OCI-LY1 (cell line): Measurements from ENCODE around the gene ZMYND10.
A peak's percentile ranks its signal among the peaks of the same experiment; 100 is the strongest.

Source experiments
- H2AFZ ChIP-seq: fragments of 200-600 bp; sonication (generic), shearing (Covaris generic); 2 replicates; pipeline ENCODE4 v1.6.0; 2014; ENCODE audit warnings: antibody characterized with exemption, mild to moderate bottlenecking, low read length
- H3F3A ChIP-seq: fragments of 200-600 bp; sonication (generic), shearing (Covaris generic); 2 replicates; pipeline ENCODE4 v1.6.0; 2014; ENCODE audit warnings: mild to moderate bottlenecking, antibody characterized with exemption, low read length, moderate library complexity; ENCODE audit not compliant: insufficient read depth
- H3K27ac ChIP-seq: fragments of 200-600 bp; sonication (generic); 2 replicates; pipeline ENCODE4 v1.5.1; 2014; ENCODE audit warnings: low read length, mixed run types, mild to moderate bottlenecking, low read depth; ENCODE audit not compliant: poor library complexity, severe bottlenecking
- H3K27me3 ChIP-seq: fragments of 200-600 bp; sonication (generic); 2 replicates; pipeline ENCODE4 v1.6.0; 2014; ENCODE audit warnings: antibody characterized with exemption, mild to moderate bottlenecking, low read length, moderate library complexity; ENCODE audit not compliant: insufficient read depth
- H3K36me3 ChIP-seq: fragments of 200-600 bp; sonication (generic); 2 replicates; pipeline ENCODE4 v1.6.1; 2014; ENCODE audit warnings: mild to moderate bottlenecking, antibody characterized with exemption, low read length, moderate library complexity, mixed read lengths; ENCODE audit not compliant: insufficient read depth
- H3K4me1 ChIP-seq: fragments of 200-600 bp; sonication (generic); 2 replicates; pipeline ENCODE4 v1.5.1; 2014; ENCODE audit warnings: mild to moderate bottlenecking, low read length, moderate library complexity; ENCODE audit not compliant: insufficient read depth, severe bottlenecking
- H3K4me2 ChIP-seq: fragments of 200-600 bp; sonication (generic), shearing (Covaris generic); 2 replicates; pipeline ENCODE4 v1.6.1; 2014; ENCODE audit warnings: low read length
- H3K4me3 ChIP-seq: fragments of 200-600 bp; sonication (generic); 2 replicates; pipeline ENCODE4 v1.5.1; 2014; ENCODE audit warnings: low read length, low read depth, mild to moderate bottlenecking, mixed read lengths; ENCODE audit not compliant: poor library complexity, severe bottlenecking
- H3K79me2 ChIP-seq: fragments of 200-600 bp; shearing (Covaris generic); 2 replicates; pipeline ENCODE4 v1.6.1; 2016; ENCODE audit warnings: mixed run types, low read length, mixed read lengths; ENCODE audit not compliant: insufficient read depth
- H3K9ac ChIP-seq: fragments of 200-600 bp; sonication (generic), shearing (Covaris generic); 2 replicates; pipeline ENCODE4 v1.6.1; 2014; ENCODE audit warnings: mild to moderate bottlenecking, low read length, mixed read lengths
- H3K9me2 ChIP-seq: fragments of 200-600 bp; sonication (generic), shearing (Covaris generic); 2 replicates; pipeline ENCODE4 v1.6.1; 2014; ENCODE audit warnings: low read depth, mild to moderate bottlenecking, low read length, mixed read lengths
- H3K9me3 ChIP-seq: fragments of 200-600 bp; shearing (Covaris generic); 2 replicates; pipeline ENCODE4 v1.6.1; 2014; ENCODE audit warnings: low read length, mixed read lengths
- H4K20me1 ChIP-seq: fragments of 200-600 bp; sonication (generic), shearing (Covaris generic); 2 replicates; pipeline ENCODE4 v1.6.0; 2016; ENCODE audit warnings: mild to moderate bottlenecking, low read length; ENCODE audit not compliant: insufficient read depth
- EZH2 ChIP-seq: fragments of 200-600 bp; sonication (generic), shearing (Covaris generic); IDR thresholded peaks from 2 replicates; pipeline ENCODE4 v1.8.0; 2017; ENCODE audit warnings: borderline replicate concordance, mixed run types, mild to moderate bottlenecking, antibody characterized with exemption, low read length, moderate library complexity, mixed read lengths
- TF ChIP-seq, protein P1 (sequence below): fragments of 200-600 bp; sonication (generic), shearing (Covaris generic); IDR thresholded peaks from 2 replicates; pipeline ENCODE4 v1.5.1; 2017; ENCODE audit warnings: mild to moderate bottlenecking, antibody characterized with exemption, low read length, moderate library complexity, mixed read lengths

The ZMYND10 gene

DNA sequence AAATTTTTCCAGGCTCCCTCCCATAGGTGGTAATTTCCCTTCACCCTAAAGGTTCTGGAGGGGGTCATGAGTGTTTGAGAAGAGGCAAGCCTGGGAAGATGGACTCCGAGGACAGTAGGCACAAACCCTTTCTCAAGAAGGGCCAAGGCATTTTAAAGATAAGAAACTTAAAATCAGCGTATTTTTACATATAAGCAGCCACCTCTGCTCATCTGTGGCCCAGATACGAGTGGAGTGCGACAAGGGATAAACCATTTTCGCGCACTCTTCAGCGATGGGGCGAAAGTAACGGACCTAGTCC lies 5.4 kb downstream of the ZMYND10 start:
- Histone ChIP-seq H2AFZ (no peak overlapping the region), H3K79me2 (peaks cover 18% of the 10 kb centered on the region), H3K27ac (no peak overlapping the region), H3K9me3 (no peaks in the 10 kb centered on the region), H3K4me3 (peak overlapping the region; percentile 58), H3K9me2 (no peaks in the 10 kb centered on the region), H3K4me2 (peak overlapping the region; percentile 76), H3K4me1 (peaks cover 52% of the 10 kb centered on the region), H3F3A (0 out of 2 replicates have a peak, but pooled peaks cover 5% of the 10 kb centered on the region), H4K20me1 (no peaks in the 10 kb centered on the region), H3K36me3 (peaks cover 4% of the 10 kb centered on the region; the same call in 1 of the 2 replicates), H3K9ac (peak overlapping the region; percentile 53; the same call in 1 of the 2 replicates), H3K27me3 (no peaks in the 10 kb centered on the region)
- TF ChIP-seq, protein P1, sequence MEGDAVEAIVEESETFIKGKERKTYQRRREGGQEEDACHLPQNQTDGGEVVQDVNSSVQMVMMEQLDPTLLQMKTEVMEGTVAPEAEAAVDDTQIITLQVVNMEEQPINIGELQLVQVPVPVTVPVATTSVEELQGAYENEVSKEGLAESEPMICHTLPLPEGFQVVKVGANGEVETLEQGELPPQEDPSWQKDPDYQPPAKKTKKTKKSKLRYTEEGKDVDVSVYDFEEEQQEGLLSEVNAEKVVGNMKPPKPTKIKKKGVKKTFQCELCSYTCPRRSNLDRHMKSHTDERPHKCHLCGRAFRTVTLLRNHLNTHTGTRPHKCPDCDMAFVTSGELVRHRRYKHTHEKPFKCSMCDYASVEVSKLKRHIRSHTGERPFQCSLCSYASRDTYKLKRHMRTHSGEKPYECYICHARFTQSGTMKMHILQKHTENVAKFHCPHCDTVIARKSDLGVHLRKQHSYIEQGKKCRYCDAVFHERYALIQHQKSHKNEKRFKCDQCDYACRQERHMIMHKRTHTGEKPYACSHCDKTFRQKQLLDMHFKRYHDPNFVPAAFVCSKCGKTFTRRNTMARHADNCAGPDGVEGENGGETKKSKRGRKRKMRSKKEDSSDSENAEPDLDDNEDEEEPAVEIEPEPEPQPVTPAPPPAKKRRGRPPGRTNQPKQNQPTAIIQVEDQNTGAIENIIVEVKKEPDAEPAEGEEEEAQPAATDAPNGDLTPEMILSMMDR, result no peak
- TF ChIP-seq EZH2, result no peak

DNA sequence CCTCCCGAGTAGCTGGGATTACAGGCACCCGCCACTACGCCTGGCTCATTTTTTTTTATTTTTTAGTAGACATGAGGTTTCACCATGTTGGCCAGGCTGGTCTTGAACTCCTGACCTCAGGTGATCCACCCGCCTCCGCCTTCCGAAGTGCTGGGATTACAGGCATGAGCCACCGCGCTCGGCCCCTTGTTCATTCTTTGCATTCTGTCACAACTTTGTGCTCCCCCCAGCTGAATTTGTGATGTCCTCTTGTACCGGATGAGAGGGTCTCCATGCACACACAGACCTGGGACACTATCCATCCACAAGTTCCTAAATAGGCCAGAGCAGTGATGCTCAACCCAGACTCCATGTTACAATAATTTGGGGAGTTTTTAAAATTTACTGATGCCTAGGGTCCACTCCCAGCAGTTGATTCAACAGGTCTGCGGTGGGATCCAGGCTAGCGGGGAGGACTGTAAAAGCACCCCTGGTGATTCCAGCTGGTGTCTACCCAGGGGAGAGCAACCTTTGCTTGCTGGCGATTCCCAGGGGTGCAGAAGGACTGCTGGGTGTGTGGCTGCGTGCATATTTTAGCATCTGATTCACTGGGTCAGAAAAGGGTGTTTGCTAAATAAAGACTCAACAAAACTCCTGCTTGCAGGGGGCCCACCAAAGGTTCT lies 5.9 kb downstream of the ZMYND10 start:
- no peak overlapping the region for H2AFZ ChIP-seq
- peaks cover 57% of the 10 kb centered on the region for H3K4me1 ChIP-seq
- H3K9me2 ChIP-seq, result no peaks in the 10 kb centered on the region
- peak overlapping the region; percentile 58 for H3K4me3 ChIP-seq
- no peak for TF ChIP-seq EZH2
- TF ChIP-seq, protein P1, result no peak
- no peaks in the 10 kb centered on the region for H3K27me3 ChIP-seq
- H3K9ac ChIP-seq, result peak overlapping the region; percentile 53; the same call in 1 of the 2 replicates
- H3F3A ChIP-seq, result 0 out of 2 replicates have a peak, but pooled peaks cover 5% of the 10 kb centered on the region
- peaks cover 22% of the 10 kb centered on the region for H3K79me2 ChIP-seq
- H3K36me3 ChIP-seq, result peaks cover 6% of the 10 kb centered on the region; the same call in 1 of the 2 replicates
- peak overlapping the region; percentile 76 for H3K4me2 ChIP-seq
- H4K20me1 ChIP-seq, result no peaks in the 10 kb centered on the region
- H3K9me3 ChIP-seq, result no peaks in the 10 kb centered on the region
- H3K27ac ChIP-seq, result no peak overlapping the region

DNA sequence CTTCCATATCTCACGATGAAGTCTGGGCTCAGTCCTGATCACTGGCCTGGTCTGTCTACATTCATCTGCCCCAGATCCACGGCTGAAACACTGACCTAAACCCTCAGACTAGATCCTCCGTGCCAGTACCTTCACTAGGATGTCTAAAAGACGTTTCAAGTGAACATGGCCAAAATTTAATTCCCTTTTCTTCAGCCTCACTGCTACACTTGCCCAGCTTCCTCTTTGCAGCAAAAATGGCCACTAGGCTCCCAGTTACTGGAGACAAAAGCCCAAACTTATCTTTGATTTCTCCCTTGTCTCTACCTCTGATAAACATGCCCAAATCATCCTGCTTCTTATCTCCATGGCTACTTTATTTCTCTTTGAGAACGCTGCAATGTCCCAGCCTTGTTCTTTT lies 6.6 kb downstream of the ZMYND10 start:
- Histone ChIP-seq H3K4me2 (peak overlapping the region; percentile 97), H3K9me3 (no peaks in the 10 kb centered on the region), H2AFZ (no peak overlapping the region), H4K20me1 (no peaks in the 10 kb centered on the region), H3K4me1 (peaks cover 64% of the 10 kb centered on the region), H3K36me3 (peaks cover 12% of the 10 kb centered on the region; the same call in 1 of the 2 replicates), H3K27ac (peak overlapping the region; percentile 89), H3F3A (0 out of 2 replicates have a peak, but pooled peaks cover 5% of the 10 kb centered on the region), H3K79me2 (peaks cover 28% of the 10 kb centered on the region), H3K27me3 (no peaks in the 10 kb centered on the region), H3K9me2 (no peaks in the 10 kb centered on the region), H3K4me3 (peak overlapping the region; percentile 88), H3K9ac (peak overlapping the region; percentile 96; the same call in 1 of the 2 replicates)
- TF ChIP-seq, protein P1, result no peak
- TF ChIP-seq EZH2, result no peak
